DMS53 (cell line): ENCODE results near the gene MED27.

ENCODE experiments used
- DNase-seq: peaks from one replicate; lab custom pipeline; 2025; lab: John Stamatoyannopoulos, UW

The MED27 gene

GRCh38 chr9:131854334-131854733 is 225.3 kb downstream of the MED27 start:
- no peak for DNase-seq

- no peak for DNase-seq
Observed at GRCh38 chr9:131853434-131853833, 226.2 kb downstream of the MED27 start.

- DNase-seq, result no peak
Observed at GRCh38 chr9:131851414-131851813, 228.3 kb downstream of the MED27 start.

- DNase-seq, result no peak
Observed at GRCh38 chr9:131849391-131849790, 230.3 kb downstream of the MED27 start.

DNA sequence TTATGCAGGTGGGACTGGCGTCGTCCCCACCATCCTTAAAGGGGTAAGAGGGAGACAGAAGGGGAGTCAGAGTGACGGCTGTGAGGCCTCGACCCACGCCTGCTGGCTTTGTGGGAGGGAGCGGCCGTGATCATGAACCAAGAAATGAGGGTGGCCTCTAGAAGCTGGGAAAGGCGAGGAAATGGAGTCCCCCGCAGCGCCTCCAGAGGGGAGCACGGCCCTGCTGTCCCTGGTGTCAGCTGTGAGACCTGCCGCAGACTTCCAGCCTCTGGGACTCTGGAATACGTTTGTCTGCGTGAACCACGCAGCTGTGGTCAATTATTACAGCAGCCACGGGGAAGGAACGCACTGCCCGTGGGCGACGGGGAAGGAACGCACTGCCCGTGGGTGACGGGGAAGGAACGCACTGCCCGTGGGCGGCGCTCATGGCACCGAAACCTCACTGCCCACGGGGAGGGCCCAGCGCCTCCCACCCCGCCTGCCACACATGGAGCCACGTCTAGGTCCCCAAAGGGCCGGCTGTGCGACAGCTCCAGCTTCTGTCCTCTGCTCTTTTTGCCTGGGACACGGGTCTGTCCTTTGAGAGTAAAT is 231.0 kb downstream of the MED27 start:
- no peak for DNase-seq

DNA sequence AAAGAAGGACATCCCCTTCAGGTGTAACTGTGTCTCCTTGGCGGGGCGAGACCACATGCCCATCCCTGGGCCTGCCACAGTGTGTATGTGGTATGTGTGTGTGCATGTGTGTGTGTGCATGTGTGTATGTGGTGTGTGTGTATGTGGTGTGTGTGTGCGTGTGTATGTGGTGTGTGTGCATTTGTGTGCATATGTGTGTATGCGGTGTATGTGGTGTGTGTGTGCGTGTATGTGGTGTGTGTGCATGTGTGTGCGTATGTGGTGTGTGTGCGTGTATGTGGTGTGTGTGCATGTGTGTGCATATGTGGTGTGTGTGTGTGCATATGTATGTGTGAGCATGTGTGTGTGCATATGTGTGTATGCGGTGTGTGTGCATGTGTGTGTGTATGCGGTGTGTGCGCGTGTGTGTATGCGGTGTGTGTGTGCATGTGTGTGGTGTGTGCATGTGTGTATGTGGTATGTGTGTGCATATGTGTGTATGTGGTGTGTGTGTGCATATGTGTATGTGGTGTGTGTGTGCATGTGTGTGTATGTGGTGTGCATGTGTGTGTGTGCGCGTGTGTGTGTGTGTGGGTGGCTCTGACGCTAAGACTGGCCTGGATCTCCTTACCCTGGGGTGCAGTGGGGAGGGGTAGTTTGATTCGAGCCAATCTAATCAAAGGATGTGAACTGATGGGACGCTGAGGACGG is 231.9 kb downstream of the MED27 start:
- no peak for DNase-seq

DNA sequence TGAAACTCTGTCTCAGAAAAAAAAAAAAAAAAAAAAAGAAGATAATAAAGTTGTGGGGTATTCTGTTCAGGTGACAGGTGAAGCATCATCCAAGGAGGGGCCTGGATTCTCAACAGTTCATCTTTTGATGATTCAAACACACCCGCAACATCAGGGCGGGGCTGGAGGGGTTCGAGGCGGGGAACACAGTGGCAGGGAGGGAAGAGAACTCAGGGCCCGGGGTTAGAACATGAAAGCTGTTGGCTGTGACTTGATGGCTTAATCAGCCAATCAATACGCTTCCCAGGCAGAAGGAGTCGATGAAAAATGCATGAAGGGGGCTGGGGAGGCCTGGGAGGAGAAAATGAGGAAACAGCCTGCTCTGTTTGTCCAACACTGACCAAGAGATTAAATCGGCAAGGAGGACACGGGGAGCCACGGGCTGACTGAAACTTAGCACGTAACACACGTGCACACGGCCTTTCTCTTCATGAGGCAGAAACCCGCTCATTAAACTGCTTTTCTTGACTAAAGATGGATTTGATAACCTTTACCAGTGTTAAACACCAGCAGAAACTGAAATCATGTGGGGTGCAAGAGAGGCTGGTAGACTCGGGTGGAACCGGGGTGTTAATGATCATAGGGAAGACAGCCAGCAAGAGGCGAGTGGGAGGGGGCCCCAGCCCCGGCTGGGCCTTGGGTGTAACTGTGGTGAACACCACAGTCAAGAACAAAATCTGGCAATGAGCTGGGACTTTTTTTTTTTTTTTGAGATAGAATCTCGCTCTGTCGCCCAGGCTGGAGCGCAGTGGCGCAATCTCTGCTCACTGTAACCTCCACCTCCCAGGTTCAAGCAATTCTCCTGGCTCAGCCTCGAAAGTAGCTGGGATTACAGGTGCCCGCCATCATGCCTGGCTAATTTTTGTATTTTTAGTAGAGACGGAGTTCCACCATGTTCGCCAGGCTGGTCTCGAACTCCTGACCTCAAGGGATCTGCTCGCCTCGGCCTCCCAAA is 234.1 kb downstream of the MED27 start:
- no peak for DNase-seq

DNA sequence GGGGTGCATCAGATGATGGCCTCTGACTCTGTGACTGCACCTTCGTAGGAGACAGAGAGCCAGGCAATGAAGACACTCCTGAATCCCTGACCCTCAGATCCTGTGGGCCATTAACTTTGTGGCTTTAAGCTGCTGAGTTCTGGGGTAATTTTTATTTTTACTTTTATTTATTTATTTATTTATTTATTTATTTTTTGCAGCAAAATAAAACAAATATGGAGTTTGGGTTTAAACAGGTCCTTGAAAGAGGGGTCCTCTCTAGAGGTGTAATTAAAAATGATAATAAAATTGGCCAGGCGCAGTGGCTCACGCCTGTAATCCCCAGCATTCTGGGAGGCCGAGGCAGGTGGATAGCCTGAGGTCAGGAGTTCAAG is 234.9 kb downstream of the MED27 start:
- no peak for DNase-seq

DNA sequence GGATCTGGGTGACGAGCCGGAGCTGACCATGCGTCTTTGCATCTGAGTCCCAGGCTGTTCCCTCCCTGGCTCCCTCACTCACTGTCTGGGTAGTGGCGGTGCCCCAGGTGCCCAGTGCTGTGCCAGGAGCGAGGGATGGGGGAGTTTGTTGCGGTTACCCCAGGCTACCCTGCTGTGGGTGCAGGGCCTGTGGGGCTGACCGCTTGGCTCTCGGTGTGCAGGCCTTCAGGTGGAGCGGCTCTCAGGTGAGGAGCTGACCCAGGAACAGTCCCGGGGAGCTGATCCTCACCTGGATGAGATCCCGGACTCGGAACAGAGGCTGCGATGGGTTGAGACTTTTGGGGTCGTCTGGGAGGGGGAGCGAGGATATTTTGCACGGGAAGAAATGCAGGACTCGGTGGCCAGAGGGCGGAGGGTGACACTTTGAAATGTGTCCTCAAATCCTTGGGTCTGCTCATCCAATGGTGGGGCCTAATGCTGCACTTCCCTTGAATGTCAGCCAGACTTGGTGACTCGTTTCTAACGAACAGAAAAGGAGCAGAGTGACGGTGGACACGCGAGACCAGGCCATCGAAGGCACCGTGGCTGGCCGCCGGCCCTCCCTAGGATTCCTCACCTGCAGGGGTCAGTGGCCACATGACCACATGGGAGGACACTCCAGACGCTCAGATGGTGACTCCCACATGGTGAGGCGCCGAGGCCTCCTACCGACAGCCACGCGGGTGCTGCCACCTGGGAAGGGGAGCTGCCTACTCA is 235.5 kb downstream of the MED27 start:
- DNase-seq, result no peak

DNA sequence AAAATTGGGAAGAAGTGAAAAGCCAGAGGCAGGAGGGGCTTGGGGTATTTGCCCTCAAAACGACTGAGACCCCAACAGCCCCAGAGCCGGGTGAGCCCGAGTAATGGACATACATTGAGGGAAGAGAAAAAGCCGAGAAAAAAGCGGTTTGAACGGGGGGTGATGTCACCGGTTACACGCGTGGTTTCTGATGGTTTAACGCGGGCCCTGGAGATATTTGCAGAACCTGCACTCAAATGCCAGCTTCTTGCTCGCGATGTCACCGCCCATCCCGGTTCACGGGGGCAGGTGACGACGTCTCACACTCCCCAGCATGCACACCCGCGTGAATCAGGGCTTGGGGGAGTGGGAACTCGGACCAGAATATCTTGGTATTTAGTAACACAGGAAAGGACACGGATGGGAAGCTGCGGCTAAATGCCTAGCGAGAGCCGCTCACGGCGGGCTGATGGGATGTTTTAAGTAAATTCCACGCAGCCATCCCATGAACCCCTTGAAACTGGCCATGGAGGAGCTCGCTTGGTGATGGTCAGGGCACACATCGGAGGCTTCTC is 237.8 kb downstream of the MED27 start:
- DNase-seq, result peak; percentile 22

DNA sequence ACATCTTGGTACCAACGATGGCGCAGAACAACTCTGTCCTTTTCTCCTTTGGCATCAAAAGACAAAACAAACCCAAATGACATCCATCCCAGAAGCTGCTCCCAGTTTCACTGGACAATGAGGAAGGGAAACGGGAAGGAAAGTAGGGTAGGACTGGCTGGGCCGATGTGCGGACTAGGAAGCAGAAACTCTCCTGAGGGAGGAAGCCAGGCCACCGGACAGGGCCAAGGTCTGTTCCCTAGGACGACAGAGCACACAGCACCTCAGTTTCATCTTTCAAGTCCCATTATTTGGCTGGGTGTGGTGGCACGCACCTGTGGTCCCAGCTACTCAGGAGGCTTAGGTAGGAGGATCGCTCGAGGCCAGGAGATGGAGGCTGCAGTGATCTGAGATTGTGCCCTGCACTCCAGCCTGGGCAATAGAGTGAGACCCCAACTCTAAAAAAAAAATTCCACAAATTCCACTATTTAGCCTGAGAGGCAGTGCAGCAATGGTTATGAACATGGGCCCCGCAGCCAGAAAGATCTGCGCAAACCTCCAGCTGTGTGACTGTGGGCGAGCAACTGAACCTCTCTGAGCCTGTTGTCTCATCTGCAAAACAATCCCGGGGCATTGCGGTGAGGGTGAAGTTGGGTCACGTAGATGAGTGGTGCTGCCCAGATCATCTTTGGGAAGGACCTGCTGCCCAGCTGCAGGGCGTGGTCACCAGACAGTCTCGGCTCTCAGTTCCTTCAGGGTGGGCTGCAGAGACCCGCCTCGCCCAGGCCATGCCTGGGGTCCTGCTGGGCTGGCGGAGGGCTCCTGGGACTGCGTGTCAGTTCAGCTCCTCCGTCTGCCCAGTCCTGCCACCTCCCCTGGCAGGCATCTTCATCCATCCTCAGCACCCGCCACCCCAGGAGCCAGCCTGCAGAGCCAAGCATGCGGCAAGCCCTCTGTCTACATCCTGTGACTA is 238.6 kb downstream of the MED27 start:
- no peak for DNase-seq

DNA sequence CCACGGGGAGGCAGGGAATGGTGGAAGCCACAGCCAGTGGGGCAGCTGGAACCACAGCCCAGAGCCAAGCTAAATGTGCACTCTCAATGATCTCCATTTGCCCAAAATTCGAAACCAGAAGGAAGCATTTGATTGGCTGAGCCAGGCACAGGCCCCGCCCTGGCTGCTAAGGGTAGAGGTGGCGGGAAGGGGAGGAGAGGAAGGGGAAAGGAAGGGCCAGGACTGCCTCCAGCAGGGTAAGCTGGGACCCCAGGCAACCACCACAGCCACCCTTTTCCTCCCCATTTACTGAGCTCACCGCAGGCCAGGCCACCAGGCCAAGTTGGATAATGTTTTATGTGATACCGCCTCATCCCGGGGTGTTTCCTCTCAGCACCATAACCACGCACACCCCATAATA is 239.4 kb downstream of the MED27 start:
- no peak for DNase-seq

DNA sequence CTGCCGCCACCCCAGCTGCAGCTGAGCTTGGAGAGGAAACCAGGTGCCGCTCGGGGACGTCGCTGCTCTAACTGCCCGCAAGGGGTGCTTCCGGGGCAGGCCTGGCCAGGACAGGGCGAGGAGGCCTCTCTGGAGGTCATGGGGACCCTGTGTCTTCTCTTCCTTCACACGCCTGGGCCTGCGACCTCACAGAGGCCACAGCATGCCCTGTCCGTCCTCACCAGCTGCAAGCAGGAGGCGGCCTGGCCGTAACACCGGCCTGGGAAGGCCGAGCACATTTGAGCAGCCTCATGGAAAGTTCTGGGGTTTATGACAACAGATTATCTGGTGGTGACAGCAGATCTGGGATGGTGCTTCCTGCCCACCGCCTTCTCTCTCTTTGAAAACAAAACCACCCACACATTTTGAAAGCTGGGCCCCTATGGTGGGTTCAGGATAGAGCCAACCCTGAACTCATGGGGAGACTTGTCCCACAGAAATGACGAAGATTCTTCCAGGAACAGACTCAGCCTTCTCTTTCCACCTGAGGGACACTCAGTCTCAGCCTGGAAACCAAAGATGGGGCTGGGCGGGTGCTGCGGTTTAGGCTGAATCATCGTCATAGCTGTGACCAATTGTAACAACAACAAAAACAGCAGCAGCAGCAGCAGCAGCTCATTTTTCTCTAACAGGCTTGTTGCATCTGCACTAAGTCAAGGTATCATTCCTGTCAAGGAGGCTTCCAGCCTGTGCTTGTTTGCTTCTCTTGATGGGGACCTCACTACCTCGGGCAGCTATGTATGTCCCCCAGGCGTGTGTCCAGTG is 240.2 kb downstream of the MED27 start:
- peak; percentile 20 for DNase-seq

DNA sequence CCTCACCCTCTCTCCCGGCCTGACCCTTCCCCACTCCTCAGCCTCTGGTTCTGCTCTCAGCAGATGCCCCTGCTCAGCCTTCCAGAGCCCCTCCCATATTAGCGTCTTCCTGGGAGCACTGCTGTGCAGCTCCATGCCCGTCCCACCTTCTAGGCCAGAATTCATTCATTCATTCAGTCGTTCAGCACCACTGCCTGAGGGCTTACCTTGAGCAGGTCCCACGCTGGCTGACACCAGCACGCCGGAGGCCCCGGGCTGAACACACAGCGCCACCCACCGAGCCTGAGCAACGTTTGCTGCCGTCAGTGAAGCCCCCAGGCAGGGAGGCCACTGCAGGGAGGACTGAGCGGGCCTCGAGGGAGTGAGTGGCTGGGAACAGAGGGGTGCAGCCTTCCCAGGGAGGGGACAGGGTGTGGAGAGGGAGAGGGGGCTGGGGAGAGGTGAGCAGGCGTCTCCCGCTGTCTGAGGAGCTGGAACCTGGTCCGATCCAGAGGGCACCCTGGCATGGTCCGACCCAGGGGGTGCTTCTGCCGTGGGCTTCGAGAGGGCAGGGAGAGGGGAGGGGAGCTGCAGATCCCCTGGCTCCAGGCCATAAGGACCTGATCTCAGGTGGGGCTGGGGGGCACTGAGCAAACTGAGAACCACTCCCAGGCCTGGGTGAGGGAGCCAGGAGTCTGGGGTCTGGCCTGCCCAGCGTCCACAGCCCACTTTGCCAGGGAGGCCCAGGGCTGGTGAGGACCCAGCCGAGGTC is 241.0 kb downstream of the MED27 start:
- DNase-seq, result peak; percentile 33

DNA sequence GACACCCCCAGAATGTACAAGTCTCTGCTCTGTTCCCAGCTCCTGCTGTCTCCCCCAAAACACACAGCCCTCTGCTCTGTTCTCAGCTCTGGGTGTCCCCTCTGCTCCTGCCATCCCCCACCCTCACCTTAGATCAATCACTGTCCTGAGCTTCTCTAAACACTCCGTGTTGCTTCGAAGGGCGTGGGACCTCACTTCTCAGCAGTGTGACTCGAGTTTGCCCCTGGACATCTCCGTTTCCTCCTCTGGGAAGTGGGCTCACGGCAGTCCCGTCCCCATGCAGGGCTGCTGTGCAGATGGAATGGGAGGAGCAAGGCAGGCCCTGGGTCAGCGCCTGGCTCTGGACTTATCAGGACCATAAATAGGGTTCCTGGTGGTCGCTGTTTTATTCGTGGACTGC is 241.8 kb downstream of the MED27 start:
- peak; percentile 50 for DNase-seq

DNA sequence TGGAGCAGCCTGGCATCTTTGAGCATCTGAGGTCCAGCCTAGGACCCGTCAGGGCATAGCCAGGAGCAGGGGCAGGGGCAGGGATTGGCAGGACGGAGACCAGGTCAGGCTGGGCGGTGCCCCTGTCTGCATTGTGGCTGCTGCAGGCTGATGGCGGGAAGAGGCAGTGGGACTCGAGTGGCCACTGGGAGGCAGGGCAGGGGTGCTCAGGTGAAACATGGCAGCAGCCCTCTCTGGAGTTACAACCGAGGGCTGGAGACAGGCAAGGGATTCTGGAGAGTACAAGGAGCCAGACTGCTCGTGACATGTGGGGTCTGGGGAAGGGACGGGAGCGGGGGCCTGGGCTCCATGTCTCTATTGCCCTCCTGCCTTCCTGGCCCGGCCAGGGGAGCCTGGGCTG is 242.4 kb downstream of the MED27 start:
- peak; percentile 73 for DNase-seq

DNA sequence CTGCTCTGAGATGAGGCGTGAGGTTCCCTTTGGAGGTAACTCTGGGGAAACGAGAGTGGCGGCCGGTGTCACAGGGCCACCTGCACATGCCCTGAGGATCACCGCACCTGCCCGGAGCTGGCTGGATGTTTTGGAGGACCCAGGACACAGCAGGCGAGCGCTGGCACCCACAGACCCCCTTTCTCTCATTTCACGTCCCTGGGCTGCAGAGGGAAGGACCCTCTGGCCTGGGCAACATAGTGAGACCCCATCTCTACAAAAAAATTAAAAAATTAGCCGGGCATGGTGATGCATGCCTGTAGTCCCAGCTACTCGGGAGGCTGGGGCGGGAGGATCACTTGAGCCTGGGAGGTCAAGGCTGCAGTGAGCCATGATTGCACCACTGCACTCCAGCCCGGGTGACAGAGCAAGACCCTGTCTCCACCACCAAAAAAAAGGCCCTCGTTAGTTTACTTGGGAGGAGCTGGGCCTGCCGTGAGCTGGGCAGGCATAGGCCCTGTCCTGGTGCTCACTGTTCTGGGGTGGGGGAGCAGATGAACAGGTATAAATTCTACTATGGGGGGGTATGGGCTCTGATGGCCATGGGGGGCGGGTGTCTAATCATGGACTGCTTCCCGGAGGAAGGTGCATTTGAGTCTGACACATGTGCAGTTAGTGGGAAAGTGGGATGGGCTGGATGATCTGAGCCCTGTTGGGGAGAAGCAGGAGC is 242.9 kb downstream of the MED27 start:
- no peak for DNase-seq

DNA sequence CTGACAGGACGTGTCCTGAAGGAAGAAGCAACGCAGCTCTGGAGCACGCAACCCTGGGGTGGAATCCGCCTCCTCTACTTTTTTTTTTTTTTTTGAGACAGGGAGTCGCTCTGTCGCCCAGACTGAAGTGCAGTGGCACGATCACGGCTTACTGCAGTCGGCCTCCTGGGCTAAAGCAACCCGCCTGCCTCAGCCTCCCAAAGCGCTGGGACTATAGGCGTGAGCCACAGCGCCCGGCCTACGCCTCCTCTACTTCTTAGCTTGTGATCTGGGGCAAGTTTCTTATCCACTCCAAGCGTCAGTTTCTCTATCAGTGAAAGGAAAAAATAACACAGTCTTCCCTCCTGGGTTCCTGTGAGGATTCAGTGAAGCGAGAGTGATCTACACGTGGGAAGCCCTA is 243.6 kb downstream of the MED27 start:
- no peak for DNase-seq
